Activated CD4-positive, alpha-beta T cell treated with anti-CD3 and anti-CD28 coated beads, Interleukin-2, amount 50 U/mL, for 16 hours (primary cell): ENCODE measurements around the gene KIFC3.
"Not testable (repeated sequence)": the region's sequence is repeated elsewhere in the genome, so short reads cannot be mapped to it uniquely, and the experiment has no call there.

Experiments used
- DNase-seq: peaks from one replicate; pipeline ENCODE4 v3.0.0-alpha.2; 2020

Gene KIFC3

DNA sequence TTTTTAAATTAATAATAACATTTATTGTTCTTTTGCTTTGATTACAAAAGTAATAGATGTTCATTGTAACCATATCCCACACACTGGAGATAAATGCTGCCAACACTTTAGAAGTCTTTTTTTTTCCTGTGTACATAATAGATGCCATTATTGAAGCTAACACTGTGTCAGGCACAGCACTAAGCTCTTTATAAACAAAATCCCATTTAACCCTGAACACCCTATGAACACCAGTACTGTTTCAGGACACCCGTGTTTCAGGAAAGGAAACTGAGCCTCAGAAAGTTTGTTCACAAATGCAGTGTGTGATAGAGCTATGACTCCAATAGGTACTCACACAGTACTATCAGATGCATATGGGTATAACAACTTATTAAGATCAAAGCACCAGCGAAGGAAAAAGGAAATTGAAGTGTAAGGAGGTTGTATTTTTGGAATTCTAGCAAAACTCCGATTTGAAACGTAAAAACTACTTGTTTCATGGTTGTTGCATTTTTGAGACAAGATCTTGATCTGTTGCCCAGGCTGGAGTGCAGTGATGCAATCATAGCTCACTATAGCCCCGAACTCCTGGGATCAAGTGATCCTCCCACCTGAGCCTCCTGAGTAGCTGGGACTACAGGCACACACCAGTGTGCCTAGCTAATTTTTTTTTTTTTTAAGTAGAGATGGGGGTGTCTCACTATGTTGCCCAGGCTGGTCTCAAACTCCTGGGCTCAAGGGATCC is 2.0 kb upstream of the KIFC3 start:
- no peak for DNase-seq

DNA sequence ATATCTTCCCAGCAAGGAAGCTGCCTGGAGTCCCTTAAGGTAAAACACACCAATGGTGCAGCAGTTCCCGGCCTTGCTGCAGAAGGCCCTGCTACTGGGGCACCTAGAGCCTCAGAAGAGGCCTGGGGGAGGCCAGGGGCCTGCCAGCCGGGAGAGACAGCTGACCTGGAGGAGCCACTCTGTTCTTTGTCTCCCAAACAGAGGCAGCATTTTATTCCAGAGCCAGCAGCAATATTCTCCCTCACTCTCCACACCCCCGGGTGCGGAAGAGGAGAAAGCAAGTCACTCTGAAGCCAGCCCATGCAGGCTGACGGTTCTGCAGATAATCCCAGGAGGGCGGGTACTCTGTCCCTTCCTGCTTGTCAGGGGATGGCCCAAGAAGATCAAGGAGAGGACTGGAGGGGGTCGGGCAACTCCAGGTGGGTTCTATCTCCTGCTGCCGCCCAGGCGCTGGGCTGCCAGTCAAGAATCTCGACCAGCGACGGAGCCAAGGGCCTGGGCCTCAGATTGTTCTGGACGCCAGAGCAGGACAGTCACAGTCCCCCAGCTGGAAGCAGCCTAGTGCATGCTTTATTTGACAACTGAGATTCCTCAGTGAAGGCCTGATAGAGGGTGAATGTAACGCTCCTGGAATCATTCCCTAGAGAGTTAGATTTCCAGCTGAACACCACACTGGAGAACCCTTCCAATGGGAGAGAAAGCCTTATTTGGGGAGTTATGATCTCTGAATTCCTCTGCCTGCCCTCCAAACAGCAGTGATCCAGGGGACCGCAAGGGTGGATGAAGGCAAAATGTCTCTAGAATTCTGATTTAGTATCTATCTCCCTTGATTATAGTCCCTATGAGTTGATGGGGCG is 1.1 kb upstream of the KIFC3 start:
- DNase-seq: no peak

DNA sequence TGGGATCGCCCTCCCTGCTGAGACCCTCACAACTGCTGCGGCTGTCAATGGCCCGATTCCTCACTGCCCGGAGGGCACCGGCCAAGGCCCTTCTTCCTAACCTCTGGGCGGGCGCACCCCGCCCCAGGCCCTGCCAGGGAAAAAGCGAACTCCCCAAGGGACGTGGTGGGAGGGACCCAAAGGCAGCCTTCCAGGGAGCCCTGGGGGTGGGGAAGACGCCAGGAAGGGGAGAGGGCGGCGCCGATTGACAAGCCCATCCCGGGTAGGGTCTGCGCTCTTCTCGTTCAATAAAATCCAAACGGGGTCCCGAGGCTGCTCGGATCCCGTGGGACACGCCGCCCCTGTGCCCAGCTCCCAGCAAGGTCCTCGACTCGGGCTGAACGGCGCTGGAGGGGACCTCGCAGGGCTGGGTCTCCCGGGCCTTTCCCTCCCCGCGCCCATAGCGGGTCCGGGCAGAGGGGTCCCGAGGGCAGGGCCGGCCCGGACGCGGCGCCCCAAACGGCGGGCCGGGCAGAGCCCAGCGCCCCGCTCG is 416 bp downstream of the KIFC3 start:
- no peak for DNase-seq

DNA sequence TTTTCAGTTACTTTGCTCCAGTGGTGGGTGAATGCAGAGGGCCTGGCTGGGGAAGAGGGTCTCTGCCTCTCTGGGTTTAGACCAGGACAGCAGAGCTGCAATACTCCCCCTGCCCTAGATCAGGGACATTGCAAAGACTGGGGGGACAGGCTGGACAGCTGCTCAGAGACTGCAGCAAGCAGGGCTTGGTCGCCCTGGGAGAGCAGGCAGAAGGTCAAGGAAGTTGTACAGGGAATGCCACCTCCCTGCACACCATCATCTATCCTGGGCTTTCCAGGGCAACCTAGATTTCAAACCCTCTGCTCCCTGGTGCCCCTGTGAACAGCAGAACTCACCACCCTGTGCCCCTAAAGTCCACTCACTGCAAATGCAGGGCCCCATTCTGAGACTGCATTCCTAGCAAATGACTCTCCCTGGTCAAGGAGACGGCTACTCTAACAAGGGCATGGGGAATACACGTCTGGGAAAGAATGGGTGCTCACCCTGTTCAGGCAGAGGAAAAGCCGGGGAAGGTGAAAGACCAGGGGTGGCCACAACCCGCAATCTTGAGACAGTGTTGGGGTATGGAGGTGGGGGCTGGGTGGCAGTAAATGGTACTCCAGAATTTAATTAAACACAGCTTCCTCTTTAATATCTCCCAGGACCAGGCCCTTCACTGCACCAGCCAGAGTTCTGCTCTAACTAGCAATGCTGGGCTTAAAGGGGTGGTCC is 1.0 kb downstream of the KIFC3 start:
- no peak for DNase-seq

DNA sequence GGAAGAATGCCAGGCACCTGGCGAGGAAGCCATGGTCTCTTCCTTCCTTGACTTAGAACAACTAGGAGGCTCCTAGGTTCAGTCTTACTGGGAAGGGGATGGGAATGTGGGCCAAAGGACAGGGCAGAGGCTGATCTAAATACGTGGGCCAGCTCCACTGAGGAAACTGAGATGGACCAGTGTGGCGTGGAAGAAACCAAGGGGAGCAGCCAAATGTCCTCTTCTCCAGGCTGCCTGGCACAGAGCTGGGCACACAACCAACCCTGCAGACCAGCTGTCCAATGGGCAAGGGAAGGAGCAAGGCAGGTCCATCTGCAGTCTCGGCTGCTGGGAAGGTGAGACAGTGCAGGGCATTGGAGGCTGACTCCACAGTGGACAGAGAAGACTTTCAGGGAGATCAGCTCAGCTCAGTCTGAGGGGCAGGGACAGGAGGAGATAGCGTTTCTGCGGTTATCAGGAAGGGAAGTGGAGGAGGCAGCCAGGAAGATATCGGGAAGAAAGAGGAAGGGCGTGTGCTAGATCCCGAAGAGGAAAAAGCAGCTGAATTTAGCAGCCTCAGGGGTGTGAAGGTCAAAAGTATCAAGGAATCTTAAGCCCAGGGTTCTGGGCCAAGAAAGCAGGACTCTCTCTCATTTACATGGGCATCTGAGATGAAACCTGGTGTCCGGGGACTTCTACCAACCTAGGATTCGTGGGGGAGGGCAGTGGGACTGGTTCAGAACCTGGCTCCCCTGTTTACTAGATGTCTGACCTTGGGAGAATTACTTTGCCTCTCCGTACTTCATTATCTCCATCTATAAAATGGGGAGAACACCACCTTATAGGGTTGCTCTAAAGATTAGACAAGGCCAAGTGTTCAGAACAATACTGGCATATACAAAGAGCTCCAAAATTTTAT is 1.8 kb downstream of the KIFC3 start:
- DNase-seq: no peak

DNA sequence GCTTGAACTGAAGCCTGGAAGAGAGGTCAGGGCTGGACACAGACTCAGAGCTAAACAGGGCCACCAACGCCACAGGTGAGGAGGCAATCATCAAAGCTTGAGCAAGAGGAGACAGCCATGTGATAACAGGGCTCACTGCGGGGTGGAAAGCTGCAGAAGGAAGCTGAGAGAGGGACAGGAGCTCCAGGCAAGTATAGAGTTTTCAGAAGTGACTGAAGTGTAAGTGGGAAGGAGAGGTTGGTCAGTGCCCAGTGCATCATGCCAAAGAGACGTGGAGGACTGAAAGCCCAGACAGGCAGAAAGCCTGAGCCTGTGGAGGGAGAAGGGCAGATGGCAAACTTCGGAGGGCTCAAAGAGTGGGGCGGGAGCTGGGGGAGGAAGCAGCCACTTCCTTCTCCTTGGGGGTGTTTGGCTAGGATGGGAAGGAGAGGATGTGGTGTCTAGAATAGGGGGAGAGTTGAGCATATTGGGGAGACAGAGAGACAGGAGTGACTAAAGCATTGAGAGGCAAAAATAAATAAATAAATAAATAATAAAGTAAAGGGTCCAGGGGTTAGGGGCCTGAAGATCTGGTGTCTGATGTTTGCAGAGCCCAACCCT is 2.6 kb downstream of the KIFC3 start:
- no peak for DNase-seq

DNA sequence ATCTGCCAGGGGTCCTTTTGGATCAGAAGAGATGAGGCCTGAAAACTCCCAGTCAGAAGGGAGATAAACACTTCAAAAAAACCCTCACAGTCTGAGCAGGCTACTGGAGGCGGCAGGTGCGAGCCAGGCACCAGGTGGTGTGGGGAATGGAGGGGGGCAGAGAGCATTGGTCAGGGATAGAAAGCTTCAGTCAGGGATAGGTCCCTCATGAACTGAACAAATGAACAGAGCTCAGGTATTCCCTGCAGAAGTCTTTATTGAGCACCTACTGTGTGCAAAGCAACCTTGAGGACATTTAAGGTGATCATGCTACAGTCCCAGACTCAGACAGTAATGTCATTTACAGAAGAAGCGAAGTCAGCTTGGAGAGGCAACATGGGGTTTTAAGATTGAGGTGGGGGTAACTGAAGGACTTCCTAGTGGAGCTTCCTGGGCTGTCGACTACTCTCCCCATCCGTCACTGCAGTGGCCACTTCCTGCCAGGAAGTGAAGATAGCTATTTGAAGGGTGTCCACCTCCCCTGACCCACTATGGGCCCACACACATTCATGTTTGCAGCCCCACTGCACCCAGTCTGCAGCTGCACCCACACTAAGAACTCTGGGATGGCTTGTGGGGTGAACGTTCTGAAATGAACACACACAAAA is 3.2 kb downstream of the KIFC3 start:
- DNase-seq: no peak

DNA sequence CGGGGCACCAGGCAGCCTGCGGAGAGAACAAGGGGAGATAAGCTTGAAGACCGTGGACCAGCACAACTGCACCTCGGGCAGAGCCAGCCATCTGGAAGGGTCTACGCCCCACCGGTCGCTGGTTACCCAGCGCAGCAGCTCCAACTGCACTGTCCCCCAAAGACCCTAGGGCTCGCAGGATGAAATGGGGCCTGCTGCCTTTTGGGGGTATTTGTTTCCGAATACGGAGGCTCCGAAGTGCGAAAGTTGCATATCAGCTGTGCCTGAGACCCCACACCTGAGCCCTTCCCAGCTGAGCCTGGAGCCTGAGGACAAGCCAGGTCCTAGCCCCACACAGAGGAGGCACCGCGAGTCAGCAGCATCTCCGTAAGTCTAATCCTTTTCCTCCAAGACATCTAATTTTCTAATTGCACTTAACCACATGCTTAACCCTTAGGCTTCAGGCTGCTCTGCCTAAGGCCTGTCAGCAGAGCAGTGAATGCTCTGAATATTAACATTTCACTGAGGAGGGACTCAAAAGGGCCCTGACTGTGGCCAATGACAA is 4.0 kb downstream of the KIFC3 start:
- no peak for DNase-seq

DNA sequence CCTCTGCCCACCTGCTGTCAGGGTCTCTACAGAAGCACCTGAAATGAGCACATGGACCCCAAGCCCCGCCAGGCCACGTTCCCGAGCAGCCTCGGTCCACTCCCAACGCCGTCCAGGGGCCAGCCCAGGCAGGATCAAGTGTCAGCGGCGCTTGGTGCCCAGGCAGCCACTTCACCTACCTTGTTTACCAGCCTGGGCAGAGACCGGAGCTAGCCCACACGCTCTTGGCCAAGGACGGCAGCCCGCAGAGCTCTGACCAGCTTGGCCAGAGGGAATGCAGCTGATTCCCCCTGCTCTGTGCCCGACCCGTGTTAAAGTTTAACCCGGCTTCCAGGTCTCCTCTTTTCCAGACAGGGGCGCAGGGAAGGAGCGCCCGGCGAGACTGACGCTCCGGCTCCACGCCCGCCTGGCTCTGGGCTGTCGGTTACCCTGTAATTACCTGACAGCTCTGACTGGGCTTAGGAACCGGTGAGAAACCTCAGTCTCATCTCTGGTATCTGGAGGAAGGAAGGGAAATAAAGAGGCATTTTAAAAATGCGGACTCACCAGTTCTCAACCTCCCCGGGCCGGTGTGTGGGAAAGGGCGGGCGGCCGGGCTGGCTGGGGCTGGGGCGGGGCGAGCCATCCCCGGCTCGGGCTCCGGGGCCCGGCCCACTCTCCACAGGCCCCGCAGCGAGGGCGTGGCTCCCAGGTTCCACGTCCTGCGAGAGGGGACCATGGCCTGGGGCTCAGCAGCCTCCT is 4.6 kb downstream of the KIFC3 start:
- DNase-seq: no peak

DNA sequence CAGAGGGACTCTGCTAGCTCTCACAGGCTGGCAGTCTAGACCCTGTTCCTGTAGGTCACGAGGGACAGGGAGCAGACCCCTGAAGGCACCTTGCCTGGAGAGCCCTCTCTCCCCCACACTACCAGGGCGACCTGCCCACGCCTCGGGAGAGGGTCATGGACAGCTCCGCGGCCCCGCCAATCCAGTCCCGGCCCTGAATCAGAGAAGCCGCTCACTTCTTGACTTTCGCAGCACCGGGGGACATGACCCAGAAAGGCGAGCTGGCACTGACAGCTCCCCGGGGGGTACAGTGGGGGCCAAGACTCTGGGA is 5.1 kb downstream of the KIFC3 start:
- no peak for DNase-seq

DNA sequence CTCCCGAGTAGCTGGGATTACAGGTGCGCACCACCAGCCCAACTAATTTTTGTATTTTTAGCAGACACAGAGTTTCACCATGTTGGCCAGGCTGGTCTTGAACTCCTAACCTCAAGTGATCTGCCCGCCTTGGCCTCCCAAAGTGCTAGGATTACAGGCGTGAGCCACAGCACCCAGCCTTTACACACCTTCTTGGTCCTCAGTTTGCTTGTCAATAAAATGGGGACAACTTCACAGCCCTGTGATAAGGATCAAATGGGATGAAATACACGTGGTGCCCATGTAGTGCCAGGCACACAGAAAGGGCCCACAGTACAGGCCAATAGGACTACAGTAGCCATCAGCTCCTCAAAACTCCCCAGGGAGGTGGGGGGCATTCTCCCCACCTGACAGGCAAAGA is 6.3 kb downstream of the KIFC3 start:
- DNase-seq: not testable (repeated sequence)

DNA sequence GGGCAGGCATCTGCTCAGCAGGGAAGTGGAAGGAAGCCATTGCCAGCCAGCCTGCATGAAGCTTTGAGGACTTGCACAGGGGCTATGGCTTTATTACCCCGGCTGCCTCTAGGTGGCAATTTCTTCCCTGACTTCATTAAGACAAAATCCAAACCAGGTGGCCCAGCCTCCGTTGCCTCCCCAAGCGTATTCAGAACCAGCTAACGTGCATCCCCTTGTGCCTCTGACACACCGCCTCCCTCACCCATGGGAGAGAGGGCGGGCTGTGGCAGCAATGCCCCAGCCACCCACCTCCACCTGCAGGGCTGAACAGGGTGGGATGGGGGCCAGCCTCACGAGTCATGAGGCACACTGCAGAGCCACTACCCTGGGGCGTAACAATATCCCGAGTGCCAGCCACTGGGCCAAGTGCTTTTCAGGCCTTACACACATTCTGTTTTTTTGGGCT is 6.8 kb downstream of the KIFC3 start:
- DNase-seq: peak; percentile 44

DNA sequence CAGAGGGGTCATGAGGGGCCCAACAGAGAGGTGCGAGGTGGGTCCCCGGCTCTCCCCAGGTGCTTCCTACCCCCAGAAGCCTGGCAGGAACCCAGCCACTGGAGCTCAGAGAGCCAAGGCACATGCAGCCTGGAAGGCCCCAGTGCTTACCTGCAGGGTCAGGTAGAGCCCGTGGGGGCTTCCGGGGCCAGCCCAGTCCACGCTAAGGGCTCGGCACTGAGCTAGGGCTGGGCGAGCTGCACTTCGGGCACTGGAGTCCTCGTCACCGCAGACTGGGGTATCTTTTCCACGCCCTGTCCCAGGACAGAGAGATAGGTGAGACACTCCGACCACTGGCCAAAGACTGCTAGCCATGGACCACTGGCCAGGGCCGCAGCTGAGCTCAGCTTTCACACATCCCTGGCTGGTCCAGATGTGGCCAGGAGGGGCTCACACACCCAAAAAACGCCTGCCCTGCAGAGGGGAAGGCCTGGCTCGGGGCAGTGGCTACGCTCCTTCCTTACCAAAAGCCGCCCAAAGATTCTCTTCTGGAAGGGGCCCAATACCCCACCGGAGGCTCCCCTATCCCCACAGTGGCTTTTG is 7.4 kb downstream of the KIFC3 start:
- DNase-seq: no peak

DNA sequence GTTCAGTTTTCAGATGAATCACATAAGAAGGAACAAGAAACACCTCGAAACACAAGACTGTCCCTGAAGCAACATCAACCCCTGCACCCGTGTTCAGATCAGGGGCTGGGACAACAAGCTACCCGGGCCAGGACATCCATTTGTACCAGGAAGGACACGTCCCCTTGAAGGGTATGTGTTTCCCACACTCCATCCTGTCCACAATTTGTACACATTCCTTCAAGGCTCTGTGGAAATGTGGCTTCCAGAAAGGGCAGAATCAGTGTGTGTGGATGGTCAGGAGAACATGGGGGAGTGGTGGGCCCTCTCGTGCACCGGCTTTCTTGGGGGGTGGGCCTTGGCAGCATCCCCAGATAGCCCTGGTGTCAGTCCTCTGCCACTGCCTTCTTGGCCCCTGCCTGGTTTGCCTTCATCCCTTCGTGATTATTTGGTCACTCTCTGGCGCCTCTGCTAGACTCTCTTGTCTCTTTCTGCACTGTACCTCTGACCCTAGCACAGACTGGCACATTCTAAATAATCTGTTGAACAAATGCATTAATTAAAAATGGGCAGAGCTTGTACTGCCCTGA is 10.3 kb downstream of the KIFC3 start:
- no peak for DNase-seq

DNA sequence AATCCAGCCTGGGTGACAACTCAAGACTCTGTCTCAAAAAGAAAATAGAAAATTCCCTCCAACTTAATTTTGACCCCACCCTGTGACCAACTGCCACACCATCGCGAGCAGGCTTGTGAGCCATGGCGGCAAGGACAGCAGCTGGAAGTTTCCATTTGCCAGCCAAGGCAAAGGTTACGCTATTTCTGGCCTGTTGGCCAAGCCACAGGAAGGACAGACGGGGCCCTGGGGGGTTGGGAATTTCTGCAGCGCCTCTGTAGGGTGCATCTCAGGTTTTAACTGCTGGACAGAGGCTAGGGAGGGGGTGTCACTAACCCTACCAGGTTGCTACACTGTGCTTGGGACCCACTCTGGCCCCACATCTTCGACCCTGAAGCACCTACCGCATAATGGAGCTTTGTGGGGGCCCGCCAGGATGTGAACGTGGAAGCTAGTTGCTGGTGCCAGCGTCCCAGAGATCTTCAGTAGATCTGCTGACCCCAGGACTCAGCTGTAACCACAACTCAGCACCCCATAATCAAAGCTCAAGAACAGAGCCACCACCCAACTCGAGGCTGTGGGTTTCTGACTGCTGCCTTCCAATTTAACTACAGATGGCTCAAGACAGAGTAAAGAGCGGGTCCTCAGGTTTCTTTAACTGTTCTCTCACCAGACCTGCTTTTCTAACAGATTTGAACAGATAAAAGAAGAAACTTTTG is 10.9 kb downstream of the KIFC3 start:
- no peak for DNase-seq

DNA sequence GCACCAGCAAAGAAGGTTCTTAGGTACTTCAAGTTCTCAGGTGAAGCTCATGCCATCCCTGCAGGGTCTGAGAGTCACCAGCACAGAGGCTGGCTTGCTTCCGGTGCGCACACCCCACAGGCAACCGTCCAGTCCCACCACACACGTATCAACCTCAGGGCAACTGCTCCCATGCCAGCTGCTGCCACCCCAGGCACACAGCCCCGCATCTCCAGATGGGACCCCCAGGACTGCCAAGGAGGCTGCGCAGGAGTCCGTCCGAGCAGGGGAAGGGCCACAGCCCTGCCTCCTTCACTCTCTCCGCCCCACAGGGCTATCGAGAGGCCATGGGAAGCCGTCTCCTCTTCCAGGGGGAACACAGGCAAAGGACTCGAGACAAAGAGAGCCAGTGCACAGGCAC is 13.3 kb downstream of the KIFC3 start:
- DNase-seq: no peak

DNA sequence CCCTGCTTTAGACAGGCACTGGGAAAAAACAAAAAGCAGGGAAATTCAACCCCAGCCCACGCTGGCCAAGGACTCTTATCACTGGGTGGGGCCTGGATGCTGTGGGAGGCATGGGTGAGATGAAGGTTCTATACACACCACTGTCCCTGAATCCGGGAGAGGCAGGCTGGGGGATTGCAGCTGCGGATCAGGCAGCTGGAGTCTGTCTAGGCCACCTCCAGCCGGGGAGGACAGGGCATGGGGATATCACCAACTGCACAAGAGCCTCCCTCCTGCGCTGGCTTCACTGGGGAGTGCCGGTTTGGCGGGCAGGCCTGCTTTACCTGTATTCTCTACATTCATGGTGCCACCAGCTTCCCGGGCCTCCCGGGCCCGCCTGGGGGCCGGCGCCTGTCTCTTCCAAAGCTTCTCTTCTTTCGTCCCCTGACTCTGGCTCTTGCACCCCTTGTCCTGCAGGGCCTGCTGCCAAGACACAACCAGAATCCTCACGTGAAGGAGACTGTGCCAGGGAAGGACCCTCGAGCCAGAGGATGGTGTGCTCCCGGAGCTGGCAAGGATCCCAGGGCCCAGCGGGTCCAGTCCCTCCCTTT is 13.9 kb downstream of the KIFC3 start:
- DNase-seq: no peak

DNA sequence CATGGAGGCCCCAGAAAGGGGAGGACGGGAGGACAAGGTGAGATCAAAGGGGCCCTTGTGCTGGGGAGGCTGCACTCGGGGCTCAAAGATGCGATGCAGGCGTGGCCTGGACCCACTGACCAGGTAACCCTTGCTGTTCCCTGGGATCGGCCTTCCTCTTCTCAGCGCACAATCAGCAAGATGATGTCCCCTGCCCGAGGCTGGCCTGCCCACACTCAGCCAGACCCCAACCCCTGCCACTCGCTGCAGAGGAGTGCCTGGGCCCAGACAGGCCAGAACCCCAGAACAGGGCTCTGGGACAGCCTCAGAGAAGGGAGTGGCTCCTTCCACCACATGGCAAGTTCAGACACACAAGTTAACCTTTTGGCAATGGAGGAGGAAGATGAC is 14.8 kb downstream of the KIFC3 start:
- no peak for DNase-seq
